OCI-LY1 (cell line): Measurements from ENCODE around the gene CYP21A2.
"Not testable (repeated sequence)": the region's sequence is repeated elsewhere in the genome, so short reads cannot be mapped to it uniquely, and the experiment has no call there.

Experiments used
- CTCF ChIP-seq: fragments of 200-600 bp; sonication (generic), shearing (Covaris generic); IDR thresholded peaks from 2 replicates; pipeline ENCODE4 v1.5.1; 2017; ENCODE audit warnings: mild to moderate bottlenecking, antibody characterized with exemption, low read length, moderate library complexity, mixed read lengths
- EZH2 ChIP-seq: fragments of 200-600 bp; sonication (generic), shearing (Covaris generic); IDR thresholded peaks from 2 replicates; pipeline ENCODE4 v1.8.0; 2017; ENCODE audit warnings: borderline replicate concordance, mixed run types, mild to moderate bottlenecking, antibody characterized with exemption, low read length, moderate library complexity, mixed read lengths

- not testable (repeated sequence) for TF ChIP-seq CTCF, EZH2
Observed at GRCh38 chr6:32005538-32005880, 32.7 kb upstream of the CYP21A2 start.
